Measurements from ENCODE around the gene MORF4L2.

MORF4L2 gene

DNA sequence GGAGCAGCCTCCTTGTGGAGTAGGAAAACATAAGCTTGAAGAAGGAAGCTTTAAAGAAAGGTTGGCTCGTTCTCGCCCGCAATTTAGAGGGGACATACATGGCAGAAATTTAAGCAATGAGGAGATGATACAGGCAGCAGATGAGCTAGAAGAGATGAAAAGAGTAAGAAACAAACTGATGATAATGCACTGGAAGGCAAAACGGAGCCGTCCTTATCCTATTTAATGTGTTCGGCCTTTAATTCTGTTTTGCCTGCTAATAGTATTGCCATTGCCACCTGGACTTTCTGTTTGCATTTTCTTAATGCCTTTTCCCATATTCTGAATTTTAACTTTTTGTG lies 56.4 kb downstream of the MORF4L2 start:
- no peaks in the 10 kb centered on the region for H3K27me3 Mint-ChIP-seq (ENCODE audit: low read depth)
- peak overlapping the region; percentile 81 to 88 (median 87) for H3K4me3 Mint-ChIP-seq
- TF ChIP-seq, protein P1, sequence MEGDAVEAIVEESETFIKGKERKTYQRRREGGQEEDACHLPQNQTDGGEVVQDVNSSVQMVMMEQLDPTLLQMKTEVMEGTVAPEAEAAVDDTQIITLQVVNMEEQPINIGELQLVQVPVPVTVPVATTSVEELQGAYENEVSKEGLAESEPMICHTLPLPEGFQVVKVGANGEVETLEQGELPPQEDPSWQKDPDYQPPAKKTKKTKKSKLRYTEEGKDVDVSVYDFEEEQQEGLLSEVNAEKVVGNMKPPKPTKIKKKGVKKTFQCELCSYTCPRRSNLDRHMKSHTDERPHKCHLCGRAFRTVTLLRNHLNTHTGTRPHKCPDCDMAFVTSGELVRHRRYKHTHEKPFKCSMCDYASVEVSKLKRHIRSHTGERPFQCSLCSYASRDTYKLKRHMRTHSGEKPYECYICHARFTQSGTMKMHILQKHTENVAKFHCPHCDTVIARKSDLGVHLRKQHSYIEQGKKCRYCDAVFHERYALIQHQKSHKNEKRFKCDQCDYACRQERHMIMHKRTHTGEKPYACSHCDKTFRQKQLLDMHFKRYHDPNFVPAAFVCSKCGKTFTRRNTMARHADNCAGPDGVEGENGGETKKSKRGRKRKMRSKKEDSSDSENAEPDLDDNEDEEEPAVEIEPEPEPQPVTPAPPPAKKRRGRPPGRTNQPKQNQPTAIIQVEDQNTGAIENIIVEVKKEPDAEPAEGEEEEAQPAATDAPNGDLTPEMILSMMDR (IDR thresholded peaks at IDR 0.05; ENCODE audit: unreplicated experiment in 3 of 3), result peak in 1 of 3 experiments; percentile 57
- peak overlapping the region; percentile 90 to 97 (median 95) for H3K27ac Mint-ChIP-seq
- peaks cover 7% of the 10 kb centered on the region for H3K36me3 Mint-ChIP-seq (ENCODE audit: low read depth)
- no peaks in the 10 kb centered on the region for H3K9me3 Mint-ChIP-seq
- peaks cover 16% of the 10 kb centered on the region for H3K4me1 Mint-ChIP-seq

DNA sequence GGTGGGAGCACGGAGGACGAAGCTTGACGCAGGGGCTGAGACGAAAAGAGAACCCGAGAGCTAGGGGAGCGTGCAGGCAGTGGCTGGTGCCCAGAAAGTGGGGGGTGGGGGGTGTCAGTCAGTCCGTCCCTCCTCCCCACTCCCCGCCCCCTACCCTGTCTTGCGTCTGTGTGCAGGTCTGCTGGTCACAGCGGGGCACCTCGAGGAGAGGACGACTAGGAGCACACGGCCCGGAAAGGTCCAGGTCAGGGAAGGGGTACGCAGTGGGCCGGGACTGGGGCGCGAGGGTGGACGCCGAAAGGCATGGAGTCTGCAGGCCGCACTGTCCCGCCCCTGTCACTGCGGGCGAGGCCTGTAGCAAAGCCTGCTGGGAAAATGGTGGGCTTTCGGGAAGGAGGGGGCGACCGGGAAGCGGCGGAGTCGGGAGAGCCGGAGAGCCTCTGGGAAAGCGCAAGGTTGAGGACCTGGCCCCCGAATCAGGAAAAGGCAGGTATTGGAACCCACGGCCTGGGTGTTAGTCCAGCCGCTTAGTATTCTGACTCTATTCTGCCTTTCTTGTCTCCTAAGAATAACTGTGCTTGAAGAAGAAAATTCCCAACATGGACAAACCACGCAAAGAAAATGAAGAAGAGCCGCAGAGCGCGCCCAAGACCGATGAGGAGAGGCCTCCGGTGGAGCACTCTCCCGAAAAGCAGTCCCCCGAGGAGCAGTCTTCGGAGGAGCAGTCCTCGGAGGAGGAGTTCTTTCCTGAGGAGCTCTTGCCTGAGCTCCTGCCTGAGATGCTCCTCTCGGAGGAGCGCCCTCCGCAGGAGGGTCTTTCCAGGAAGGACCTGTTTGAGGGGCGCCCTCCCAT lies 57.0 kb downstream of the MORF4L2 start:
- Mint-ChIP-seq H3K4me3 (peak overlapping the region; percentile 81 to 88 (median 87)), H3K4me1 (peaks cover 18% of the 10 kb centered on the region), H3K36me3 (ENCODE audit: low read depth) (peaks cover 7% of the 10 kb centered on the region), H3K27me3 (ENCODE audit: low read depth) (no peaks in the 10 kb centered on the region), H3K9me3 (no peaks in the 10 kb centered on the region), H3K27ac (peak overlapping the region; percentile 90 to 97 (median 95))
- TF ChIP-seq, protein P1 (IDR thresholded peaks at IDR 0.05; ENCODE audit: unreplicated experiment in 3 of 3), result peak in 2 of 3 experiments; percentile 51 to 60

DNA sequence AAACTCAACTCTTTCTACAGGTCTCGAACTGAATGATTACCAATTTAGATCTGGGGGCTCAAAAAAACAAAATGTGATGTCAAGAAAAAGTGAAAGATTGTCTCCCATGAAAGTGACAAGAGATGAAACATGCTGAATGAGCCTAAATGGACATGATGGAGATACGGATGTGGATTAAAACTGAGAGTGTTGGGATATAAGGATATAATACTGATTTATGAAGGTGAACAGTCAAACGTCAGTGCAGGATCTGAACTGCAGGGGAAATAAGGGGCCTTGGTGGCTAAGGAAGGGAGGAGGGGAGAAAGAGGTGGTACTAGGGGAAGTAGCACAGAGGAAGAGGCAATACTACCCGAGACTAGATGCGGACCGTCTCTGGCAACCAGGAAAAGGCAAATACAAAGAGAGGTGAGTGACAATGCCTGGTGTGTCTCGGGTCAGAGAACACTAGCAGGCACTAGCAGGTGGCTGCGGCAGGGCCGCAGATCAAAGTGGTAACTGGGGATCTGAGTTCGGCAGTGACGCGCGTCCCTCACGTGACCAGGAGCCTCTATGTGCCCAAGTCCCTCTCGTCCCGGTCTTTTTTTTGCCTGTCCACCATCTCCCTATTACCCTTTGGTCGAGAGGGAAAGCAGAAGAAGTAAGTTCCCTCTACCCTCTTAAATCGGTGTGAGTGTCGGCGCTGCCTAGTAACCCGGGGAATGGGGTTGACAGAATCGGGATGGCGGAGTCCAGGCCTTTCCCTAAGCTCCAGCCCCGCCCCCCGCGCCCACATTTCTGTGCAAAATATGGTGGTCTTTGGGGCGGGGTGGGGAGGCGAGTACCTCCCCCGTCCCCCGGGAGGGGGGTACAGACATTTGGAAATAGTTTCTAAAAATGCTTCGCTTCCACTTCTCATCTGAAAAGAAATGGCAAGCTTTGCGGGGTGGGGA lies 57.8 kb downstream of the MORF4L2 start, which contains the start of gene TCEAL1:
Gene TCEAL1, plus strand, starts transcription at position 590 of the 932 bp plus-strand sequence. CDS start 942 bp downstream, outside the sequence.
- TF ChIP-seq, protein P1 (IDR thresholded peaks at IDR 0.05; ENCODE audit: unreplicated experiment in 3 of 3), result no peak
- no peaks in the 10 kb centered on the region for H3K27me3 Mint-ChIP-seq (ENCODE audit: low read depth)
- peak within 1 kb of the TSS; percentile 81 to 88 (median 87) for H3K4me3 Mint-ChIP-seq
- no peaks in the 10 kb centered on the region for H3K9me3 Mint-ChIP-seq
- H3K27ac Mint-ChIP-seq, result peak within 1 kb of the TSS; percentile 90 to 97 (median 95)
- H3K36me3 Mint-ChIP-seq (ENCODE audit: low read depth), result peaks cover 7% of the 10 kb centered on the region
- H3K4me1 Mint-ChIP-seq, result peaks cover 25% of the 10 kb centered on the region

DNA sequence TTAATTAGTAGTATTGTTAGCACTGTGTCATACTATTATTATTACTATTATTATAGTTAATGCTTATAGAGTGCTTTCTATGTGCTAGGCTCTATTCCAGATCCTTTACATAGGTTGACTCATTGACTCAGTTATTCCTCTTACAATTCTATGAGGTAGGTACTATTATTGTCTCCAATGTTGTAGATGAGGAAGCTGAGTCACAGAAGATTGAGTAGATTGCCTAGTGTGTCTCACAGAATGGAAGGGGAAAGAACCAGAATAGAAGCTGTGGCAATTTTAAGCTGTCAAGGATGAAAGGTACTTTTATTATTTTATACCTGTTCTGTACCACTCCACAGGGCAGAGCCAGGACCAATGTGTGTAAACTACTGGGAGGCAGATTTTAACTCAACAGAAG lies 59.6 kb downstream of the MORF4L2 start:
- H3K4me1 Mint-ChIP-seq, result peaks cover 25% of the 10 kb centered on the region
- H3K27ac Mint-ChIP-seq, result peak overlapping the region in 2 of 3 experiments; percentile 34 to 44
- H3K36me3 Mint-ChIP-seq (ENCODE audit: low read depth), result peaks cover 6% of the 10 kb centered on the region
- TF ChIP-seq, protein P1 (IDR thresholded peaks at IDR 0.05; ENCODE audit: unreplicated experiment in 3 of 3), result no peak
- H3K4me3 Mint-ChIP-seq, result peak overlapping the region; percentile 16 to 57 (median 57)
- no peaks in the 10 kb centered on the region for H3K27me3 Mint-ChIP-seq (ENCODE audit: low read depth)
- H3K9me3 Mint-ChIP-seq, result no peaks in the 10 kb centered on the region
